Colonic mucosa (tissue), 4 donors: ENCODE measurements around the gene MYH9. TPM values are rescaled to one million over a fixed set of nuclear protein-coding genes. Genes with fewer than 3 reads are reported as not detected.
A peak's percentile ranks its signal among the peaks of the same experiment; 100 is the strongest.

Experiments
- DNase-seq: peaks from one replicate; pipeline ENCODE4 v3.0.0-alpha.2; 2020
- H3K27ac ChIP-seq: fragments of 200-600 bp; one replicate; pipeline ENCODE4 v1.8.0; 2021
- H3K27me3 ChIP-seq: fragments of 200-600 bp; one replicate; pipeline ENCODE4 v1.8.0; 2021
- H3K36me3 ChIP-seq: fragments of 200-600 bp; one replicate; pipeline ENCODE4 v1.8.0; 2021
- H3K4me1 ChIP-seq: fragments of 200-600 bp; one replicate; pipeline ENCODE4 v1.8.0; 2021; ENCODE audit warnings: mild to moderate bottlenecking
- H3K4me3 ChIP-seq: fragments of 200-600 bp; one replicate; pipeline ENCODE4 v1.8.0; 2021
- H3K9ac ChIP-seq, 2 donors: one replicate each; pipeline ENCODE4 v1.7.0; 2013; ENCODE audit warnings: control low read depth in 2 of 2, low read depth in 2 of 2, low read length in 2 of 2
- H3K9me3 ChIP-seq: fragments of 200-600 bp; one replicate; pipeline ENCODE4 v1.8.0; 2021
- intact Hi-C: fragments of 100-400 bp; cut with DNase I; formaldehyde crosslinking; loops from one replicate; pipeline ENCODE4 v1.14.1; 2022
- total RNA-seq, 2 donors: library from RNA; stranded (reverse); fragmentation: NEBNext Ultra II Directional in 1 of 2; extraction: Animal tissue kit (Norgen Biotek cat#: 25700) in 1 of 2; gene quantifications; one replicate each; pipeline ENCODE4 v1.2.1, GENCODE V29; 2021
- TF ChIP-seq, protein P1 (sequence below): fragments of 200-600 bp; IDR thresholded peaks from one replicate; pipeline ENCODE4 v1.8.0; 2022; ENCODE audit warnings: antibody characterized with exemption, mild to moderate bottlenecking
- donor health status: healthy.
- donor health status: DM: no; HTN: no; CAD: no.
- donor health status: DM: no; HTN: no; CAD: no.

Gene MYH9
- total RNA-seq, 2 donors from 2014 or later = 711 to 719 TPM

DNA sequence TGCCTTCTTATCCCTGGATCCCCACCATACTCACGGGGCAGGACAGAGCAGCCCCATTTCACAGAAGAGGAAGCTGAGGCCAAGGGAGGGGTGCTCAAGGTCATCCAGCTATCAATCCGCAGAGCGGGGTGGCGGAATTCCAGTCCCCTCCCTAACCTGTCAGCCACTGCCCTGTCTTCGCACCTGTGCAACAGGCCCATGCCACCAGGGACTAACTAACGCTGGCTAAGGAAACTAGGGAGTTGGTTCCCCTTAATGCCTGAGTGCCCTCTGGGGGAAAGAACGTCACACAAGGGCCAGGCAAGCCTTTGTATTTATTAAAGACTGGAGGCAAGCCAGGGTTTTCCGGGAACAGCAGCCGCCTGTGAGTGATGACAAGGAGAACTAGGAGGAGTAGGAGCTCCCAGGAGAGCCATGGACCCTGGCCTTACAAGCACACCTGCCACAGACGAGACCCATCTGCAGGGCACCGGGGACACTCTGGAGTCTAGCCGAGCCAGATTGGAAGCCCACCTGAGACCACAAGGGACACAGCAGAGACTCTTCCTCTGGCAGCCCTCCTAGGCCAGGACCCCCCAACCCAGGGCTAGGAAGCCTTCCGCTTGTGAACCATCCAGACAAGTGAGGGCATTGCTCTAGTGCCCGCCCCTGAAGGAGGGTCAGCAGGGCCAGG lies 64.4 kb downstream of the MYH9 start:
- Histone ChIP-seq H3K4me1 (peaks cover 13% of the 10 kb centered on the region), H3K27ac (peak overlapping the region; percentile 79), H3K9ac (peak overlapping the region; percentile 46 to 53), H3K36me3 (peaks cover 51% of the 10 kb centered on the region), H3K27me3 (no peaks in the 10 kb centered on the region), H3K9me3 (no peaks in the 10 kb centered on the region), H3K4me3 (no peak overlapping the region)
- DNase-seq = no peak
- TF ChIP-seq, protein P1, sequence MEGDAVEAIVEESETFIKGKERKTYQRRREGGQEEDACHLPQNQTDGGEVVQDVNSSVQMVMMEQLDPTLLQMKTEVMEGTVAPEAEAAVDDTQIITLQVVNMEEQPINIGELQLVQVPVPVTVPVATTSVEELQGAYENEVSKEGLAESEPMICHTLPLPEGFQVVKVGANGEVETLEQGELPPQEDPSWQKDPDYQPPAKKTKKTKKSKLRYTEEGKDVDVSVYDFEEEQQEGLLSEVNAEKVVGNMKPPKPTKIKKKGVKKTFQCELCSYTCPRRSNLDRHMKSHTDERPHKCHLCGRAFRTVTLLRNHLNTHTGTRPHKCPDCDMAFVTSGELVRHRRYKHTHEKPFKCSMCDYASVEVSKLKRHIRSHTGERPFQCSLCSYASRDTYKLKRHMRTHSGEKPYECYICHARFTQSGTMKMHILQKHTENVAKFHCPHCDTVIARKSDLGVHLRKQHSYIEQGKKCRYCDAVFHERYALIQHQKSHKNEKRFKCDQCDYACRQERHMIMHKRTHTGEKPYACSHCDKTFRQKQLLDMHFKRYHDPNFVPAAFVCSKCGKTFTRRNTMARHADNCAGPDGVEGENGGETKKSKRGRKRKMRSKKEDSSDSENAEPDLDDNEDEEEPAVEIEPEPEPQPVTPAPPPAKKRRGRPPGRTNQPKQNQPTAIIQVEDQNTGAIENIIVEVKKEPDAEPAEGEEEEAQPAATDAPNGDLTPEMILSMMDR = no peak
- intact Hi-C loops = no loop called here

DNA sequence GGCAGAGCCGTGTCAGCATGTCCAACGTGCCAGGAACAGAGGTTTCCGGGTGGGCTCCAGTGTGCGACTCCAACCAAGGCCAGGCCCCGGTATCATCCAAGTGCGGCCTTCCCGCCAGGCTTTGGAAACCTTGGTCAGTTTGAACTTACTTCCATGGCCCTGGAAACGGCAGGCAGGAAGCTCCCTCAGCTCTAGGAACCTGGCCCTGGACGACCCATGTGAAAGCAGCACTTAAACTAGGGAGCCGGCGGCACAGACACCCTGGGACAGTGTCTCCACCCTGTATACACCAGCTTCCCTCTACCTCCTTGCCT lies 65.2 kb downstream of the MYH9 start:
- intact Hi-C loops = no loop called here
- Histone ChIP-seq H3K9ac (no peak overlapping the region), H3K36me3 (peaks cover 59% of the 10 kb centered on the region)

DNA sequence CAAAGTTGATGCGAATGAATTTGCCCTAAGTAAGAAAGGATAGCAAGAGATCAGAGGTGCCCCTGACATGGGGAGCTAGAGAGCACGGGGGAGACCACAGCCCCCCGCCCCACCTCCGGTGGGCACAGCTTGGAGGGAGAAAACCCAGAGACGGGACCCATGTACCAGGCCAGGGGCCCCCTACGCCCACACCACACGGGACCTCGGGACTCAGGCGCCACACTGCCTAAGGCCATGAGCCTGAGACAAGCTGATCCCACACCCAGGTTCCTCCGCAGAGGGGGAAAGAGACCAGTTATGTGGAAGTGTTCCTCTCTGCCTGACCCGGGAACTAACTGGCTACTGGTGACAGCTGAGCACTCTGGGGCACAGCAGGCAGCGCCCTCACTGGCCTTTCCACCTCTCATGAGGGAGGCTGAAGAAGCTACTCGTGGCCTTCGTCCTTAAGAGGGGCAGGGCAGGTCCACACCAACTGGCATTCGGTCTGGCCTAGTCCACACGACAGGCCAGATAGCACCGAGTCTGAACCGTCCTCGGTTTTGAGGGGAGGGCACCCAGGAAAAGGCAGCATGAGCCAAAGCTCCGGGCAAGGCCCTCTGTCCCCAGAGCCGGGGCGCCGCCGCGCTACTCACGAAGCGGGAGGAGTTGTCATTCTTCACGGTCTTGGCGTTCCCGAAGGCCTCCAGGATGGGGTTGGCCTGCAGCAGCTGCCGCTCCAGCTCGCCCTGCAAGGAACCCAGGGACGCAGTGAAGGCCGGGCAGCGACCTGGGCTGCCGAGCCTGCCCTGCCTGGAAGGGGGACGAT lies 65.8 kb downstream of the MYH9 start:
- peaks cover 8% of the 10 kb centered on the region for H3K4me1 ChIP-seq
- peaks cover 65% of the 10 kb centered on the region for H3K36me3 ChIP-seq
- no peaks in the 10 kb centered on the region for H3K27me3 ChIP-seq
- H3K9ac ChIP-seq = no peak overlapping the region
- TF ChIP-seq, protein P1 = no peak
- intact Hi-C loops = no loop called here
- H3K27ac ChIP-seq = peak overlapping the region; percentile 79
- DNase-seq = no peak
- no peak overlapping the region for H3K4me3 ChIP-seq
- H3K9me3 ChIP-seq = no peaks in the 10 kb centered on the region

More for the DNA sequence above, 65.2 kb downstream of the MYH9 start:
- TF ChIP-seq, protein P1 = no peak
- no peaks in the 10 kb centered on the region for H3K9me3 ChIP-seq
- peak overlapping the region; percentile 79 for H3K27ac ChIP-seq
- H3K27me3 ChIP-seq = no peaks in the 10 kb centered on the region
- no peak for DNase-seq
- H3K4me1 ChIP-seq = peaks cover 8% of the 10 kb centered on the region
- no peak overlapping the region for H3K4me3 ChIP-seq

DNA sequence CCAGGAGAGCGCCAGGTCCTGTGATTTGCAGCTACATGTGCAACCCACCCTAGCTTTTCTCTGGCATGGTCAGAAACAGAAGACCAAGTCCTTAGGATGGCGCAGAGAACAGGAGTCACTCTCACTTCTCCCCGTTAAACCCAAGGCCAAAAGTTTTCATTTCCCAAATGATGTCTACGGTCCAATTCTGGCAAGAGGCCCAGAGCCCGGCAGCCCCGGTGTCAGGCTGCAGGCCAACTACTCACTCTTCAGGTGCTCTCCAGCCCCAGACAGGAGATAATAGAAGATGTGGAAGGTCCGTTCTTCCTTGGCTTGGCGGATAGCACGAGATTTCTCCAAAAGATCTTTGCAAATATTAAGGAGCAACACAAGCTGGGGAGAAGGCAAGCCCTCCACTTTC lies 67.2 kb downstream of the MYH9 start:
- Histone ChIP-seq H3K27ac (no peak overlapping the region), H3K9me3 (no peaks in the 10 kb centered on the region), H3K4me1 (peaks cover 3% of the 10 kb centered on the region), H3K36me3 (peaks cover 70% of the 10 kb centered on the region), H3K9ac (no peak overlapping the region), H3K27me3 (no peaks in the 10 kb centered on the region), H3K4me3 (no peak overlapping the region)
- intact Hi-C loops = no loop called here
- DNase-seq = no peak
- TF ChIP-seq, protein P1 = no peak

DNA sequence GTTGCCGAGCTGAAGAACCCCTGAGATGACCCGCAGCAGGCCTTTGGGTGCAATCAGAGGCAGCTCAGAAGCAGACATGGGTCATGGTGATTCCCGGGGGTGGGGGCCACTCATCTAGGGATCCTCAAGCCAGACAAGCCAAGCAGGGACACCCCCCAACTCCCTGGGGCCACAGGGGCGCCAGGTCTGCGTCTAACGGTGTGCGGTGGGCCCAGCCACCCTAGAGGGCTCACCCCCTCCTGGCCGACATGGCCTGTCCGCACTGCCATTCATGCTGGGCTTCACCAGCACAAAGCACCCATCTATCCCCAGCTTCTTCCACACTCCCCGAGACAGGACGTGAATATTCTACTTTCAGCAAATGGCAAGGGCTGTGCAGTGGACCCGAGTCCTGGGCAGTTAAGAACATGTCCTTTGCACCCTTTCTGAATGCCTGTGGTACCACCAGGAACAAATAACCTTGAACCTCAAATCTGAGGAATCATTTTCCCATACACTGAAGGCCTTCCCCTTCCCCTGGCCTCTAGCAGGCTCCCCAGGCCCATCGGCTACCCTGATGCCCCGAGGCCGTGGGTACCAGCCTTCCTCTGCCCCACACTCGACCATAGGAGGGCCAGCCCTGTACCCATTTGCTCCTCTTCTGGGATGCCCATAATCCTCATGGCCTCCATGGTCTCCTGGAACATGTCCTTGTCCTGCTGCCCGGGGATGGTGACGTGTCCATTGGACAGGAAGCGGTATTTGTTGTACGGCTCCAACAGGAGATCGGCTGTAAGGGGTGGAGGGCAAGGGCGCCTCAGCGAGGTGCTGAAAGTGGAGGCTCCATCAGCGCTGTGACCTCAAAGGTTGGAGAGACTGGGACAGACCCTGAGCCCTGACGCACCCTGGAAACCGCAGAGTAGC lies 67.9 kb downstream of the MYH9 start:
- intact Hi-C loops = no loop called here
- Histone ChIP-seq H3K9ac (no peak overlapping the region), H3K27ac (no peak overlapping the region), H3K4me1 (no peaks in the 10 kb centered on the region), H3K4me3 (no peak overlapping the region), H3K9me3 (no peaks in the 10 kb centered on the region), H3K36me3 (peaks cover 70% of the 10 kb centered on the region), H3K27me3 (no peaks in the 10 kb centered on the region)
- no peak for DNase-seq
- TF ChIP-seq, protein P1 = no peak
